Activated CD8-positive, alpha-beta T cell treated with anti-CD3 and anti-CD28 coated beads, Interleukin-2, amount 10 ng/mL, durations not matched to agents 7 days and 5 days (primary cell): ENCODE data around the gene COL18A1. TPM values are rescaled to one million over a fixed set of nuclear protein-coding genes. Genes with fewer than 3 reads are reported as not detected.

ENCODE experiments used
- ATAC-seq: fragments of 150-1000 bp; cut with Tn5 transposase; one replicate; pipeline ENCODE4 v1.10.0; 2021; ENCODE audit warnings: moderate library complexity
- CTCF ChIA-PET: fragments of 350-600 bp; sonication (Branson Sonifier 250); formaldehyde crosslinking; loops from one replicate; lab custom pipeline; 2021; ENCODE audit warnings: antibody characterized with exemption; lab: Charles Lee
- POLR2A ChIA-PET: fragments of 350-600 bp; sonication (Branson Sonifier 250); formaldehyde crosslinking; loops from one replicate; lab custom pipeline; 2021; ENCODE audit warnings: antibody characterized with exemption; lab: Charles Lee
- DNase-seq: peaks from one replicate; pipeline ENCODE4 v3.0.0-alpha.2; 2020
- H3K27ac Mint-ChIP-seq: one replicate; pipeline ENCODE4 v1.8.0; 2021; ENCODE audit warnings: mild to moderate bottlenecking, mixed read lengths
- H3K27me3 Mint-ChIP-seq: one replicate; pipeline ENCODE4 v1.8.0; 2021; ENCODE audit warnings: low read depth, mixed read lengths
- H3K36me3 Mint-ChIP-seq: one replicate; pipeline ENCODE4 v1.8.0; 2021; ENCODE audit warnings: low read depth, mixed read lengths
- H3K4me1 Mint-ChIP-seq: one replicate; pipeline ENCODE4 v1.8.0; 2021; ENCODE audit warnings: low read depth, mixed read lengths
- H3K4me3 Mint-ChIP-seq: one replicate; pipeline ENCODE4 v1.8.0; 2021; ENCODE audit warnings: mild to moderate bottlenecking, mixed read lengths
- H3K9me3 Mint-ChIP-seq: one replicate; pipeline ENCODE4 v1.8.0; 2022; ENCODE audit warnings: mixed read lengths; ENCODE audit not compliant: insufficient read depth
- total RNA-seq, 2 experiments: library from RNA; stranded (reverse); gene quantifications; one replicate each; pipeline ENCODE4 v1.2.3, GENCODE V29; 2021

Gene COL18A1
- total RNA-seq, 2 experiments from 2014 or later: 24.1 to 28.7 TPM

GRCh38 chr21:45511007-45511406, 106.0 kb downstream of the COL18A1 start:
- DNase-seq: no peak
- Mint-ChIP-seq H3K36me3 (peaks cover 5% of the 10 kb centered on the region), H3K4me3 (no peak overlapping the region), H3K27me3 (no peaks in the 10 kb centered on the region), H3K9me3 (no peaks in the 10 kb centered on the region), H3K4me1 (peaks cover 2% of the 10 kb centered on the region), H3K27ac (no peak overlapping the region)
- no peak for ATAC-seq
- ChIA-PET POLR2A (no interaction called here), CTCF (no interaction called here)

GRCh38 chr21:45511661-45512431, 106.9 kb downstream of the COL18A1 start:
- ChIA-PET CTCF (no interaction called here), POLR2A (no interaction called here)
- no peaks in the 10 kb centered on the region for H3K9me3 Mint-ChIP-seq
- no peak overlapping the region for H3K4me3 Mint-ChIP-seq
- no peak for DNase-seq
- H3K4me1 Mint-ChIP-seq: peaks cover 2% of the 10 kb centered on the region
- no peak overlapping the region for H3K27ac Mint-ChIP-seq
- ATAC-seq: no peak
- peaks cover 7% of the 10 kb centered on the region for H3K36me3 Mint-ChIP-seq
- H3K27me3 Mint-ChIP-seq: no peaks in the 10 kb centered on the region

- Mint-ChIP-seq H3K9me3 (no peaks in the 10 kb centered on the region), H3K27me3 (no peaks in the 10 kb centered on the region), H3K27ac (peak overlapping the region; percentile 15), H3K4me3 (no peak overlapping the region), H3K36me3 (peaks cover 12% of the 10 kb centered on the region), H3K4me1 (peaks cover 10% of the 10 kb centered on the region)
- ChIA-PET CTCF (no interaction called here), POLR2A (no interaction called here)
- no peak for DNase-seq
- ATAC-seq: no peak
Observed at GRCh38 chr21:45512626-45513002, 107.6 kb downstream of the COL18A1 start.

GRCh38 chr21:45513003-45513717, 108.2 kb downstream of the COL18A1 start:
- Mint-ChIP-seq H3K27ac (peak overlapping the region; percentile 15), H3K9me3 (peaks cover 4% of the 10 kb centered on the region), H3K27me3 (no peaks in the 10 kb centered on the region), H3K36me3 (peaks cover 16% of the 10 kb centered on the region), H3K4me1 (peaks cover 15% of the 10 kb centered on the region), H3K4me3 (no peak overlapping the region)
- ATAC-seq (no peak), DNase-seq (no peak)
- ChIA-PET POLR2A (no interaction called here), CTCF (no interaction called here)

- CTCF ChIA-PET: no interaction called here
- peaks cover 23% of the 10 kb centered on the region for H3K36me3 Mint-ChIP-seq
- peak overlapping the region; percentile 43 for H3K27ac Mint-ChIP-seq
Observed at GRCh38 chr21:45513741-45514310, 108.9 kb downstream of the COL18A1 start.

GRCh38 chr21:45514311-45515021, 109.5 kb downstream of the COL18A1 start:
- peak overlapping the region; percentile 43 for H3K27ac Mint-ChIP-seq
- no peak for ATAC-seq
- CTCF ChIA-PET: no interaction called here

More at GRCh38 chr21:45513741-45514310, 108.9 kb downstream of the COL18A1 start:
- no peak overlapping the region for H3K4me3 Mint-ChIP-seq
- POLR2A ChIA-PET: no interaction called here
- ATAC-seq (no peak), DNase-seq (no peak)
- peaks cover 11% of the 10 kb centered on the region for H3K9me3 Mint-ChIP-seq
- H3K27me3 Mint-ChIP-seq: no peaks in the 10 kb centered on the region
- H3K4me1 Mint-ChIP-seq: peaks cover 22% of the 10 kb centered on the region

GRCh38 chr21:45515241-45516061, 110.5 kb downstream of the COL18A1 start:
- ATAC-seq (no peak), DNase-seq (no peak)
- Mint-ChIP-seq H3K27me3 (no peaks in the 10 kb centered on the region), H3K4me1 (peaks cover 24% of the 10 kb centered on the region), H3K4me3 (no peak overlapping the region), H3K9me3 (peaks cover 27% of the 10 kb centered on the region), H3K27ac (no peak overlapping the region), H3K36me3 (peaks cover 39% of the 10 kb centered on the region)
- CTCF ChIA-PET: no interaction called here
- POLR2A ChIA-PET: no interaction called here

More at GRCh38 chr21:45514311-45515021, 109.5 kb downstream of the COL18A1 start:
- DNase-seq: no peak
- Mint-ChIP-seq H3K9me3 (peaks cover 17% of the 10 kb centered on the region), H3K4me1 (peaks cover 23% of the 10 kb centered on the region), H3K27me3 (no peaks in the 10 kb centered on the region), H3K4me3 (no peak overlapping the region), H3K36me3 (peaks cover 29% of the 10 kb centered on the region)
- POLR2A ChIA-PET: no interaction called here

GRCh38 chr21:45516071-45516670, 111.2 kb downstream of the COL18A1 start:
- POLR2A ChIA-PET: no interaction called here
- CTCF ChIA-PET: no interaction called here
- peaks cover 34% of the 10 kb centered on the region for H3K9me3 Mint-ChIP-seq
- no peak overlapping the region for H3K4me3 Mint-ChIP-seq
- H3K27me3 Mint-ChIP-seq: no peaks in the 10 kb centered on the region
- H3K36me3 Mint-ChIP-seq: peaks cover 47% of the 10 kb centered on the region
- no peak overlapping the region for H3K27ac Mint-ChIP-seq
- peaks cover 24% of the 10 kb centered on the region for H3K4me1 Mint-ChIP-seq
- ATAC-seq (no peak), DNase-seq (no peak)

GRCh38 chr21:45516671-45517151, 111.7 kb downstream of the COL18A1 start:
- H3K36me3 Mint-ChIP-seq: peaks cover 52% of the 10 kb centered on the region
- H3K27ac Mint-ChIP-seq: peak overlapping the region; percentile 49
- ATAC-seq (no peak), DNase-seq (no peak)
- H3K27me3 Mint-ChIP-seq: no peaks in the 10 kb centered on the region
- POLR2A ChIA-PET: no interaction called here
- H3K9me3 Mint-ChIP-seq: peaks cover 39% of the 10 kb centered on the region
- peaks cover 24% of the 10 kb centered on the region for H3K4me1 Mint-ChIP-seq
- CTCF ChIA-PET: interaction anchor here (0.7 kb wide), 1 partner anchor 382 kb away, joined by 3 read pairs; no protein-coding TSS in a partner anchor
- H3K4me3 Mint-ChIP-seq: no peak overlapping the region

GRCh38 chr21:45517249-45518065, 112.5 kb downstream of the COL18A1 start:
- Mint-ChIP-seq H3K4me1 (peaks cover 24% of the 10 kb centered on the region), H3K27me3 (no peaks in the 10 kb centered on the region), H3K4me3 (peak overlapping the region; percentile 39), H3K9me3 (peaks cover 46% of the 10 kb centered on the region), H3K27ac (peak overlapping the region; percentile 89), H3K36me3 (peaks cover 59% of the 10 kb centered on the region)
- ChIA-PET POLR2A (no interaction called here), CTCF (interaction anchor here (0.7 kb wide), 1 partner anchor 383 kb away, joined by 3 read pairs; no protein-coding TSS in a partner anchor)
- no peak for ATAC-seq
- DNase-seq: peak; percentile 43
